Bone marrow (tissue), 2 donors: Measurements from ENCODE around the gene DIPK1B.

Source experiments
- DNase-seq, 2 donors: peaks; one replicate each; lab custom pipeline; 2025; lab: John Stamatoyannopoulos, UW

Gene DIPK1B

GRCh38 chr9:136720251-136720897 is 8.0 kb downstream of the DIPK1B start:
- no peak for DNase-seq

- no peak for DNase-seq
Observed at GRCh38 chr9:136720898-136721338, 8.5 kb downstream of the DIPK1B start.

- DNase-seq = no peak
Observed at GRCh38 chr9:136721339-136722092, 9.1 kb downstream of the DIPK1B start.

- DNase-seq = no peak
Observed at GRCh38 chr9:136722093-136722968, 10.0 kb downstream of the DIPK1B start.

GRCh38 chr9:136722969-136723356 is 10.6 kb downstream of the DIPK1B start:
- DNase-seq = no peak

- no peak for DNase-seq
Observed at GRCh38 chr9:136723362-136723976, 11.1 kb downstream of the DIPK1B start.

- no peak for DNase-seq
Observed at GRCh38 chr9:136723989-136724388, 11.6 kb downstream of the DIPK1B start.

GRCh38 chr9:136724772-136725171 is 12.4 kb downstream of the DIPK1B start:
- DNase-seq = no peak

- no peak for DNase-seq
Observed at GRCh38 chr9:136725612-136726011, 13.2 kb downstream of the DIPK1B start.

- no peak for DNase-seq
Observed at GRCh38 chr9:136726118-136726517, 13.7 kb downstream of the DIPK1B start.

- no peak for DNase-seq
Observed at GRCh38 chr9:136726631-136727191, 14.3 kb downstream of the DIPK1B start.

GRCh38 chr9:136728080-136728547 is 15.7 kb downstream of the DIPK1B start:
- DNase-seq = peak; percentile 81

- DNase-seq = no peak
Observed at GRCh38 chr9:136728548-136729123, 16.3 kb downstream of the DIPK1B start.

- no peak for DNase-seq
Observed at GRCh38 chr9:136729144-136729543, 16.8 kb downstream of the DIPK1B start.

- DNase-seq = no peak
Observed at GRCh38 chr9:136729926-136730325, 17.6 kb downstream of the DIPK1B start.

GRCh38 chr9:136732444-136733178 is 20.2 kb downstream of the DIPK1B start:
- DNase-seq = no peak

- no peak for DNase-seq
Observed at GRCh38 chr9:136733611-136734010, 21.2 kb downstream of the DIPK1B start.

GRCh38 chr9:136734837-136735496 is 22.6 kb downstream of the DIPK1B start:
- no peak for DNase-seq

GRCh38 chr9:136735812-136736480 is 23.6 kb downstream of the DIPK1B start:
- DNase-seq = no peak
